ENCODE measurements around the gene RDX. TPM values are rescaled to one million over a fixed set of nuclear protein-coding genes. Genes with fewer than 3 reads are reported as not detected.
"Not testable (repeated sequence)": the region's sequence is repeated elsewhere in the genome, so short reads cannot be mapped to it uniquely, and the experiment has no call there.

The RDX gene
- total RNA-seq, 1 donor from 2014 or later, result 56.3 TPM

DNA sequence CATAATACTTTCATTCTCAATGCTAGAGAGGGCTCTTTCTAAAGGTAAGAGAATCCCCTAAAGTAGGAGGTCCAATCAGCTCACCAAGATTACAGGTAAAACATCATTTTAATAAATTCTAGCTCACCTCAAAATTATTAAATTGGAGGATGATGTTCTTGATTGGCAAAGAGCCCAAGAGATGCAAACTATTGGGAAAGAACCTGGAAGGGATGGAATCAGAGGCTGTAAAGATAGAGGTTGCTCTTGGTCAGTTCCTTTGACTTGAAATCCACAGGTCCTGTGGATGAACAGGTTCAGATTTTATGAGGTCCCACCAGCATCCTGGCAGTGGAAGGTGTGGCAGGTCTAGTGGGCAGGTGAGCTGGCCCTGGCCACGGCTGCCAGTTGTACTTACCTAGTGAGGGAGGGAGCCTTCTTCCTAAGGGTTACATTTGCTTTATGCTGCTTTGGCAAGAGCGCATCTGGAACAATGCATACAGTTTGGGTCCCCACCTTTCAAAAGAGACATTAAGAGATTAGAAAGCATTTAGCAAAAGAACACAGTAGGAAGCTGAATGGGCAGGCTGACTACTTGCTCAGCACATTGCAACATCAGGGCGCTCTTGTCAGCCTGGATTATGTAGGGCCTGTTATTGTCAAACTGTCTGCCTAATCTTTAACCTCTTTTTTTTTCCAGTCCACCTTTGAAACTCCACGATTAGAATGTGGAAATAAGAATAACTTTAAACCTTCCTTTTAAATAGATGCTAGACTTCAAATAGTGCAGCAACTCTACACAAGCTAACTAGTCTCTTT lies 97.0 kb downstream of the RDX start:
- DNase-seq, result no peak

DNA sequence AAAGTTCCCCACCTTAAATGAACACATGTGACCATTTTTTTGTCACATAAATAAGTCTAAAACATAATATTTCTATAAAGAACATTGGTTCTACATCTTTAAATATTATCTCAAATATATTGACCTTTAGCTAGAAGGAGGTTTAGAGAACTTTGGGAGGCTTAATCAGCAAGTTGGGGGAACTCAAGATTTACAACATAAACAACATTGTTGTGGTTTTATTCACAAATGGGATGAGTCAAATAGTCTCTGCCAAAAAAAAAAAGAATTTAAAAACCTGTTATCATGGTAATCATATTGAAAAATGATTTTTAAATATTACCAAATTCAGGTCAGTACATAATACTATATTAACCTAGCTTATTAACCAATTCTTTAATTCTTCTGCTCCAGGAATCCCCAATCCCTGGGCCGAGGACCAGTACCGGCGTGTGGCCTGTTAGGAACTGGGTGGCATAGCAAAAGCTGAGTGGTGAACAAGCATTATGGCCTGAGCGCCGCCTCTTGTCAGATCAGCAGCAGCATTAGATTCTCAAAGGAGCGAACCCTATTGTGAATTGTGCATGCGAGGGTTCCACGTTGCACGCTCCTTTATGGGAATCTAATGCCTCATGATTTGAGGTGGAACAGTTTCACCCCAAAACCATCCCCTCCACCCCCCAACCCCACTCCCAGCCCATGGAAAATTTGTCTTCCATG lies 98.2 kb downstream of the RDX start:
- DNase-seq, result no peak

DNA sequence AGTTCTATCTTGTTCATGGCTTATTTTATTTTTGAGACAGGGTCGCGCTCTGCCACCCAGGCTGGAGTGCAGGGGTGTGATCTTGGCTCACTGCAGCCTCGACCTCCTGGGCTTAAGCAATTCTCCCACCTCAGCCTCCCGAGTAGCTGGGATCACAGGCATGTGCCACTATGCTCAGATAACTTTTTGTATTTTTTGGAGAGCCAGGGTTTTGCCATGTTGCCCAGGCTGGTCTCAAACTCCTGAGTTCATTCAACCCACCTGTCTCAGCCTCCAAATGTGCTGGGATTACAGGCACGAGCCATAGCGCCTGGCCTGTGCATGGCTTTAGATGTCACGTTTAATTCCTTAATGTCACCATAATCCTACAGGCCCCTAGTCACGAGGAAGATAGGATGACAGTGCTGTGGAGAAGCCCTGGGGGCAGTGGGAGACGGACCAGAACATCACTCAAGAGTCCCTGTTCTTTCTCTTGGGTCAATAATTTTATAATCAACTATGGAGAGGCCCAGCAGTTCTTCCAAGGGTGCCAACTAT lies 99.5 kb downstream of the RDX start:
- DNase-seq, result no peak

DNA sequence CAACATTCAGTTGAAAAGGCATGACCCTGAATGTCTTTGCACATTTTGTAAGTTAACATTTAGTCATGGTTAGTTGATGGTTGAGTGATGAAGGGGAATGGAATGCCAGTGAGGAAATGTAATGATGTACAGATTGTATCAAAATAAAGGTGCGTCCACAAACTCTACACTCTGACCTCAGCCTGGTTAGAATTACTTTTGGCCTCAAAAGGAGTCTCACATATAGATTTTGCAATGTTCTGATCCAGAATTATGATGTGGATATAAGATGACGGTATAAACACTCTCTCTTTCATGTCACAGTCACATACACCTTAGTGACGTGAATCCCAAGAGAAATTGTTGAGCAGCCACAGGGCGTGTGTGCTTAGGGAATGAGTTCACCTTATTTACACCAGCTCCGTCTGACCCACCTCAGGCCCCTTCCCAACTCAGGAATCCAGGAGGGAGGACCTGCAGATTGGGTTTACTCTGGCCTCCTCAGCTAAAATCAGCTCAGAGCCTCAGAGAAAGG lies 100.1 kb downstream of the RDX start:
- no peak for DNase-seq

DNA sequence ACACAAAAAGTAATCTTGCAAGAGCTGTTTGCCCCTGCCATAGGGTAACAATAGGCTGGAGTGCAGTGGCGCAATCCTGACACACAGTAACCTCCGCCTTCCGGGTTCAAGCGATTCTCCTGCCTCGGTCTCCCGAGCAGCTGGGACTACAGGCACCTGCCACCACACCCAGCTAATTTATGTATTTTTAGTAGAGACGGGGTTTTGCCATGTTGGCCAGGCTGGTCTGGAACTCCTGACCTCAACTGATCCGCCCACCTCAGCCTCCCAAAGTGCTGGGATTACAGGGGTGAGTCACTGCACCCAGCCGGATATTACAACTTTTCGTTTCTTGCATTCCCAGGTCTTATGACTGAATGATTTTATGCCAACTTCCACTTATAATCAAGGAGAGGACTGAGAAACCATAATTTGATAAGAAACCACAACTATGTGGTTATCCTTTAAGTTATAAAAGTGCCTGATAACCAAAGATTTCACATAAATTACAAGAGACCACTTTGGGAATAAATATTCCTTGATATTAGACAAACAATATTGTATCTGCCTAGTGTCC lies 102.1 kb downstream of the RDX start:
- DNase-seq, result not testable (repeated sequence)

DNA sequence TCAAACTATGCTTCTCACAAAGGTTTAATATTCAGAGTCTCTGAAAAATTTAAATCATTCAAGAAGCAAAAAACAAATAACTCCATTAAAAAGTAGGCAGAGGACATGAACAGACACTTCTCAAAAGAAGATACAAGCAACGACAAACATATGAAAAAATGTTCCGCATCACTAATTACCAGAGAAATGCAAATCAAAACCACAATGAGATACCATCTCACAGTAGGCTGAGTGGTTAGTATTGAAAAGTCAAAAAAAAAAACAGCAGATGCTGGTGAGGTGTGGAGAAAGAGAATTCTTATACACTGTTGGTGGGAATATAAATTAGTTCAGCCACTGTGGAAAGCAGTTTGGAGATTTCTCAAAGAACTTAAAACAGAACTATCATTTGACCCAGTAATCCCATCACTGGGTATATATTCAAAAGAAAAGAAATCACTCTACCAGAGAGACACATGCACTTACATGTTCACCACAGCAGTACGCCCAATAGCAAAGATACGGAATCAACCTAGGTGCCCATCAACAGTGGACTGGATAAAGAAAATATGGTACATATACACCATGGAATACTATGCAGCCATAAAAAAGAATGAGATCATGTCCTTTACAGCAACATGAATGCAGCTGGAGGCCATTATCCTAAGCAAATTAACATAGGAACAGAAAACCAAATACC lies 103.7 kb downstream of the RDX start:
- DNase-seq, result not testable (repeated sequence)

DNA sequence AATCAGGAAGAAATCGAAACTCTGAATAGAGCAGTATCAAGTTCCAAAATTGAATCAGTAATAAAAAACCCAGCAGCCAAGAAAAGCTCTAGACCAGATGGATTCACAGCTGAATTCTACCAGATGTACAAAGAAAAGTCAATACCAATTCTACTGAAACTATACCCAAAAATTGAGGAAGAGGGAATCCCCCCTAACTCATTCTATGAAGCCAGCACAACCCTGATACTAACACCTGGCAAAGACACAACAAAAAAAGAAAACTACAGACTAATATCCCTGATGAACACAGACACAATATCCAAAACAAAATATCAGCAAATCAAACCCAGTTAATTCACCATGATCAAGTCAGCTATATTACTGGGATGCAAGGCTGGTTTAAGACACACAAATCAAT lies 105.5 kb downstream of the RDX start:
- DNase-seq, result no peak

DNA sequence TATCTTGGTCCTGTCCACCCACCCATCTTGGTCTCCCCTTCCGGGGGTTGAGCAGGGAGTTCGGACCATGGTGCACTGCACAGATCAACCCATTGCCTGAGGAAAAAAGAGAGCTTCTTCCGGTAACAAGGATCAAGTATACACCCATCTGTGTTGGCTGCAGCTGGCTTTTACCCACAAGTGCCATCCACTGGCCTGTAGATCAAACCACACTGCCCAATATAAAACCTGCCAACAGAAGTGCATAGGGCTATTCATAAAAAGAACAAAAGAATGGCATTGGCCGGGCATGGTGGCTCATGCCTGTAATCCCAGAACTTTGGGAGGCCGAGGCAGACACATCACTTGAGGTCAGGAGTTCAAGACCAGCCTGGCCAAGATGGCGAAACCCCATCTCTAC lies 108.7 kb downstream of the RDX start:
- DNase-seq, result no peak

DNA sequence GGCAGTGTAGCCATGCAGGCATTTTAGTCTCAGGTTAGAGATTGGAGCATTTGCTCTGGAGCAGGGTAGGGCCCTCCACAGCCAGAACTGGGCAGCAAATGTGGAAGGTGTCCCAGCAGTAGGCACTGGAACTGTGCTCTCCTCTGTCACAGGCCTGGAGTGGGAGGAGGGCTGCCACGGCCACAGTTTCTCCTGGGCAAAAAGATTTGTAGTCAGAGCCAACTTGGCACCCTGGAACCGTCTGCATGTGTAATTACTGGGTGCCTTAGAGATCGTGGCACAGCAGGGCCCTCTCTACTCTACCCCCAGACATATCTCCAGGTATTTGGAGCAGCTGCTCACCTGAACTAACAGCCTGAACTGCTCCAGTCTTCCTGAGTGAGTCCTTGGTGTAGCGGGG lies 109.5 kb downstream of the RDX start:
- no peak for DNase-seq

DNA sequence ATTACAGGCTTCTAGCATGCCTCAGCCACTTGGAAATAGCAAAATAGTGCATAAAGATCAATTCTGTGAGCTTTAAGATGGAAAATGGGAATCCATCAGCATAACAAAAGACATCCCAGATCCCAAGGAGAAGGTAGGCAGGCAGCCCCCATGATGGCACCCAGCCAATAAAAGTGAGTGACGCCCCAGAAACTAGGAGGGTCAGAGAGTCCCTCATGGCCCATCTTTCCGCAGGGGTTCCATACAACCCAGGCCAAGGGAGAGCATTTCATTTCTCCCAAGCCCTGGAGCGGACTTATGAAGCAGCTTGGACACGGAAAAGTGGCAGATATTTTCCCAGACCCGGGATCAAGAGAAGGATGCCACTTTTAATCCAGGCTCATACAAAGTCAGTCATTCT lies 110.0 kb downstream of the RDX start:
- DNase-seq, result no peak

DNA sequence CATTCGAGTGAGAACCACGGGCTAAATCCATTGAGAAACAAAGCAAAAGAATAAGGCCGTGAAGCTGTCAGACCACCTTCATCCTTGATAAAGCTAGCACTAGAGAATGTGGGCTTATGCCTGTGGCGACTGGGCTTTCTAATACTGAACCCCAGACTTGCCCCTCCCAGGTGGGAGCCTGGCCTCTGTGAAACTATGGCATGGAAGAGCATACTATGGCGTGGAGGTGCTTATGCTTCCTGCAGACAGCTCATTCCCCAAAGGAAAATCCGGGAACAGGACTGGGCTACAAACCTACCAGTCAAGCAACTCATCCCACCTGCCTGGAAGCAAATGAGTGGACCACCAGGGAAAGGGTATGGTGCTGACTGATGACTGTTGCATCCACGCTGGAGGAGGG lies 110.8 kb downstream of the RDX start:
- DNase-seq, result no peak

DNA sequence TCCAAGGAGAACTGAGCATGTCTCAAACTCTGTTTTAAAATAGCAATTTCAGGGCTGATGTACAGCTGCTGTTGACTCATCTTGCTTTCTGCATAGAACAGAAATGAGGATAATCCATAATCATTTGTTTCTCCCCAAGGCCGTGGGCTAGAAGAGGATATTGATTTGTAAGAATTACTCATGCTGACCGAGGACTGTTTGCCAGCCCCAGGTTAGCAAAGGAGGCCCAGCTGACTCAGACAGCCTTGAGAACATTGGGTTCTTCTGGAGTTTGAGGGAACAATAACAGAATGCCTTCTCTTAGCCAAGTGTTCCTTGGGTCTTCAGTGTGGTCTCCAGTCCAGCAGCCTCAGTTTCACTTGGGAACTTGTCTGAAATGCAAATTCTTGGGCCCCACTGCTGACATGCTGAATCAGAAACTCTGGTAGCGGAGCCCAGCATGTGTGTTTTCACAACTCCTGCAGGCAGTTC lies 111.3 kb downstream of the RDX start:
- DNase-seq, result no peak

DNA sequence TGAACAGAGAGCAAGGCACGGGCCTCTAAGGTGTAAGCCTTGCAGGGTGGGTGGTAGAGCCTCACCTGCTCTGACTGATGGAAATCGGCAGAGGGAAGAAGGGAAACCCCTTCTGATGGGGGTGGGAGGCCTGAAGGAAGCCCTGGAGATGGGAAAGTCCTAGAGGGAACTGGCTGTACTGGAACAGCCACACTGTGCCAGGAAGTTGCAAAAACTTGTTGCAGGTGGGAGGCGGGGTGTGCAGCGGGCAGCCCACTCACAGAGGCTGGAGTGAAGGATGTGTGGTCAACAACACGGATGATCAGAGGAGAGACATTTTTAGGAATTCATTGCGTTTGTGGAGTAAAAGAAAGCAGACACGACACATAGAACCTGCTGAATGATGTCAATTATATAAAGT lies 112.0 kb downstream of the RDX start:
- no peak for DNase-seq

DNA sequence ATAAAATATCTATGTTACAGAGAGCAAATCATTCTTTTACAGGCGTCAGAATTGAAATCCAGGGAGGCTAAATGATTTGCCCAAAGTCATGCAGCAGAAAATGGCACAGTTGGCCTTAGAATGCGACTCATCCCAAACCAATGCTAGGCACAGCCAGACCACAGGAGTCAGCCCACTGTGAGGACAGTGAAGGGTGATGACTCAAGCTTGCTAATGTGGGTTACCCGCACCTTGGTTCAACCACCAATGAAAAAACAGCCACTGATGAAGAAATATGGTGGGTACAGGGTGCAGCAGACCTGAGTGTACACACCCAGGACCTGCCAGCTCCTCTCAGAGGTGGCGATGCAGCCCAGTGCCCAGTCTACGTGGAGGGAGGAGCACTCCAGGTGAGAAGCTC lies 113.5 kb downstream of the RDX start:
- no peak for DNase-seq

DNA sequence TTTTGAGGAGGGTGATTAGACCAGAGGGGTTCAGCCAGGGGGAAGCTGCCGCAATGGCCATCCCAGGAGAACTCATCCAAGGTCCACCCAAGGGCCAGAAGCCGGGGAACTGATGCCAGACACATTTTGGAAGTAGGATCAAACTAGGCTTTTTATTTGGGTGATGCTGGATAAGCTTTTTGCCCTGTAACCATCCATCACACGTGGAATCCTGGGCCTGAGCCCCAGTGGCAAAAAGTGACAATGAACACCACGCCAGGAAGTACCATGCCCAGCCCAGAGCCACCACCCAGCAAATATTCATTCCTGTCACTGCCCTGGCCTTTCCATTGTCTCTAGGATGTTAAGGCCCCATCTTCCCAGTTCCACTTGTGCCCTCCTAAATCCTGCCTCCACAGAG lies 117.3 kb downstream of the RDX start:
- no peak for DNase-seq

DNA sequence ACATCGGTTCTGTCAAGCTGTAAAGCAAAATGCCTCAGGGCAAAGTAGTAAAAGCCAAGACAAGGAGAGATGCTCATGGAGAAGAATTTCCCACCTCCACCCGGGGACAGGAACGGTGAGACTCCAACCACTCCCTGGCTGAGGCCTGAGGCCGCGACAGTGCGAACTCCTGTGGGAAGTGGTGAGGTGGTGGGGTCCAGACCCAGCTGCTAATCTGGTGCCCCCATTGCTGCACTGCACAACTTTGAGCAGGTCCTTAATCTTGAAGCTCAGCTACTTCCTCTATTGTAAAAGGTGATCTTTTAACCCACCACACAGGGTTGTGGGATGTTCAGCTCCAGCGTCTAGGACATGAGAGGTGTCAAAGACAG lies 119.3 kb downstream of the RDX start:
- no peak for DNase-seq

DNA sequence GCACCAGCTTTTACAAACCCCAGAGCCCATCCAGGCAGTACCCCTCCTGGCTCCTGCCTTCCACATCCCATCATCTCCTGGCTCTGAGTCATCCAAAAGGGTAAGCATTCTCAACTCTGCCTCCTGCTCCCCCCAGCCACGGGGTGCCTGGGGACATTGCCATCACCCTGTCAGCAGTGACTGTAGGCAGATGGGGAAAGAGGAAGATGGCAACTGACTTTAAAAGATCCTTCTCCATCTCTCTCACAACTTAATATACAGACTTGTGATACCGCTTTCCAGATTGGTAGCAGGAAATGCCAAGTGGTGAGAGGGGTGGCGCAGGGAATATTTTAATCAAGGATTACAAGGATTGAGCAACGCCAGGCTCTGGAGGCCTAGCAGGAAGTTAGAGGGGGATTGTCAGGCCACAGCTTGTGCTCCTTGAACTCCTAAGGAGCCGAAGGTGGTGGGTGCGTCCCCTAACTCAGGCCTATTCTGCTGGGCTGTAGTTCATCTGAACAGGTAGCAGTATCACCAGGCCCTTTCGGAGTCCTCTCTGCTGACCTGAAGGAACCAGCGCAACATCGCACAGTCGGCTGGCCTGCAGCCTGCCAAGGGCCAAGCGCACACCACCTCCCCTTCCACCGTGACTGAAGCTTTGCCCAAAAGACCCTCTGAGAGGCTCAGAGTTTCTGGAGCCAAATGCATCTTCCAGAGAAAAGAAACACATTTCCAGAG lies 119.9 kb downstream of the RDX start:
- no peak for DNase-seq

DNA sequence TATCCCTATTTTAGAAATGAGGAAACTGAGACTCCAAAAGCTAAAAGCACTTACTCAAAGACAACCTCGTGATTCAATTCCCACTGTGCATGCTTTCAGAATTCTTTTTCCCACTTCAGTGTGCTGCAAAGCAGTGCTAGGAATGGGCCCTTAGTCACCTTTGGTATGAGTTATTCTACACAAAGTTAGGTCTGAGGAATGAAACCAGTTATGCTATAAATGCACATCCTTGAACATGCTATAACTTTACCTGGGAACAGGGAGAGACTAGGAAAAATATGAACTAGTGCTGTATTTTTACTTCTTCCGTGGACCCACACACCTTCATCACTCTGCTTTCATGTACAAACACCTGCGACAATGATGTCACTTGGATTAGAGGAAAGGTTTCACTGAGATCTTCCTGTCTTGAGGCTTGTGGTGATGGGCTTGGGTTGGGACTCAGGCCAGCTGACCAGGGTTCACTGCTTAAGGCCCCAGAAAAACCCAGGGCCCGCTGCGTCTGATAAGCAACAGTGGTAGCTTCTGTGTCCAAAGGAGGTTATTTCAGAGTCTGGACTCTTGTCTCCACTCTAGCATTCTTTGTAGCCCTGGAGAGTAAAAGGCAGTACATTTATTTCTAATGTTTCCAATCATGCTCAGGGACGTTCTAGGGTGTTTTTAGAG lies 121.6 kb downstream of the RDX start:
- DNase-seq, result no peak

DNA sequence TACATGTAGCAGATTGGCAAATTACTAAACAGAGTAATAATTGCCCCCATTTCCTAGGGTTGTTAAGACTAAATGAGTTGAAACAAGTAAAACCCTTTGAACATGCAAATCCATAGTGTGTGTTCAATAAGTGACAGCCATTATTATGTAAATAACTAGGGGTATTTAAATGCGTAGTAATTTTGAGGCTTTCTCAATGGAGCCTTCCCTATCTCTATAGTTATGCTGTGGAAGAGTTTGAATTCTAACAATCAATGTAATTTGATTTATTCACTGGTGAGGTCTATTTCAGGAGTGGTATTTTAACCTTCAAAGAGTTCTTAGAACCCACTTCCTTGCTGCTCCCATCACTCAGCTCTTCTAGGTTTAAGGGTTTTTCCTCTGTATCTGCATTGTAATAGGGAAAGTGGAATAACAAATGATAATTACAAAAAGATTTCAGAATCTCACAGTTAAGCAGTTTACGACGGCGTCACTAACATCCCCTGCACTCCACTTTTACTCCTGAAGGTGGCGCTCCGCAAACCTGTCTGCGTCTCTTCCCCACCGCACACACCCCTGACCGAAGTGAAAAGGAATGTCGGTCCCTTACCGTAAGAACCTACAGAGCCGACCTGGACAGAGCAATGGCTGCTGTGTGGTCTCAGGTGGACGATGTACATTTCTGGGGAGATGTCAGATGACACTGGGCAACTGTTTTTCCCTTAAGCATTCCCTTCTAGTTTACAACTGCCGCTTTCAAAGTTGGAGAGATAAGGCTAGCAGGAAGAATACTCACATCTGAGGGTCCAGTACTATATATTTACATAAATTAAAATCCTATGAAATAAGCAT lies 122.4 kb downstream of the RDX start:
- DNase-seq, result no peak

DNA sequence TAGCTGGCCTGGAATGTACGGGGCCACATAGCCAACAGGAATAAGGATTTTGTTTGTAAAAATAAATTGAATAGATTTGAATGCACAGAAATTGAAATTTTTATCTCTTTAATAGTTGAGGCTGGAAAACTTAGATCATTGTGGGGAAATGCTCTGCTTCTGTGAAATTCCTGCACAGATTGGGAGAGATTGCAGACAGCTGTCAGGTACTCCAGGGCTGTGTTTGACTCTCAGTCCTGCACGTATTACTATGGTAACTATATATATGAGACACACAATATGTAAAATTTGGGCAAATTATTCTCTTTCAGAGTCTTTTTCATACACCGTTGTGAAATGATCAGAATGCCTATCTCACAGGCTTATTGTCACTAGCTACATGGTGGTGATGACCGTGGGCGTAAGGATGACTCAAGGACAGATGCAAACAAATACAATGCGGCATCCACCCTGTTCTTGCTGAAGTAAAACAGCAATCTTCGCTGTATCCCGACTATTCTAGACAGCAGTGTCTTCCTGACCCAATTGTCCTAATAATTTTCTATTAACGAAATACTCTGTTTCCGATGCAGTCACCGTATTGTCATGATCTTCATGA lies 123.8 kb downstream of the RDX start:
- no peak for DNase-seq

Data from skin of body (tissue), 2 donors.